ENCODE data around the gene NECTIN3.

GRCh38 chr3:111200027-111200426 lies 128.4 kb downstream of the NECTIN3 start:
- TF ChIP-seq CEBPB (IDR thresholded peaks at IDR 0.05), result no peak
- TF ChIP-seq TCF12 (IDR thresholded peaks at IDR 0.05; ENCODE audit: low read depth), result no peak

All from Ishikawa (cell line).